ENCODE data around the gene L3MBTL4.
"Not testable (repeated sequence)": the region's sequence is repeated elsewhere in the genome, so short reads cannot be mapped to it uniquely, and the experiment has no call there.

L3MBTL4 gene

DNA sequence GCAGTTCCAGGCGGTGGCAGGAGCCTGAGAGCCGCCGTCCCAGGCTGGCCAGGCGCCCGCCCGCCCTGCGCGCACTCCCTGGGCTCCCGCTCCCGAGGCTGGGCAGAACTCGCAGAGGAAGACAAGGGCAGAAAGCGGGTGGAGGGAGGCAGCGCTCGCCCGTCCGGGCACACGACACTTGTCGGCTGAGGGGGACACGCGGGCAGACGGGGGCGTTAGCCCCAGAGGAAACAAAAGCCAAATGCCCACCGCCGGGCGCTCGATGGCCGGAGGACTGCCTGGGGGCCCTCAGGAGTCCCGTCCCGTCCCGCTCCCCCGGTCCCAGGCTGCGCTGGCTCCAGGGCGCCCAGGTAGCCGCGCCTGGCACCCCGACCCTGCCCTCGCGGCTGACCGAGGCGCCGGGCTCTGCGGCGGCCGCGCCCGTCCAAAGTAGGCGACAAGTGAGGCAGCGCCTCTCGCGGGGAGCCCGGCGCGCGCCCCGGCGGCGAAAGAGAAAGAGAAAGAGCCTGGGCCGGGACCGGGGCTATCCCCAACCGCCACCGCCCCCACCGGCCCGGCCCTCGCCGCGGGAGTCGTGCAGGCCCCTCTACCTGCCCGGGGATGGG, 491 bp downstream of the L3MBTL4 start:
- H3K36me3 Mint-ChIP-seq = no peaks in the 10 kb centered on the region
- no peak overlapping the region for H3K27ac Mint-ChIP-seq
- H3K9me3 Mint-ChIP-seq (ENCODE audit: low read depth) = no peaks in the 10 kb centered on the region
- H3K4me3 Mint-ChIP-seq = no peak overlapping the region
- peaks cover 21% of the 10 kb centered on the region for H3K27me3 Mint-ChIP-seq
- peaks cover 8% of the 10 kb centered on the region for H3K4me1 Mint-ChIP-seq (ENCODE audit: low read depth)

DNA sequence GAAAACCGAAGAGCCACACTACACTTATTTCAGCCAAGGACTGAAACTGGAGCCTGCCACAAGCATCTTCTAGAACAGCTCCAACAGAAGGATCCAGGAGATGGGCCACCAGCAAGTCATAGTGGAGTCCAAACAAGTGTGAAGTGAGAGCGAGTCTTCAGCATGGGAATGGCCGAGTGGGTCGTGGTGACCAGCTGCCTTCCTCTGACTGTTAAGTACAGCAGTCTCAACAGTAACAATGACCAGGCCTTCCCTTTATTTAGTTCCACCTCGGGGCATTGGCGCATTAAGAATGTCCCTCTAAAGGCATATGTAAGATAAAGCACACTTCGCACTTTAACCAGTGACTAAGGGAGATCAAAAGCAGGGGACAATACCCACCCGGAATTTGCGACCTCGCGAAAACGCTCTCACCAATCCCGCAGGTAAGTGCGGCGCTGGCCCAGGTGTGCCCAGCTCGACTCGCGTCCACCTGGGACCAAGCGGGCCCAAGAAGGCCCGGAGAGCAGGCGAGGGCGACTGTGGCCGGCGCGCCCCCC, 1.1 kb downstream of the L3MBTL4 start:
- H3K4me1 Mint-ChIP-seq (ENCODE audit: low read depth) = peaks cover 8% of the 10 kb centered on the region
- H3K27ac Mint-ChIP-seq = no peak overlapping the region
- H3K36me3 Mint-ChIP-seq = no peaks in the 10 kb centered on the region
- H3K9me3 Mint-ChIP-seq (ENCODE audit: low read depth) = no peaks in the 10 kb centered on the region
- H3K4me3 Mint-ChIP-seq = peak overlapping the region; percentile 73
- peaks cover 21% of the 10 kb centered on the region for H3K27me3 Mint-ChIP-seq

DNA sequence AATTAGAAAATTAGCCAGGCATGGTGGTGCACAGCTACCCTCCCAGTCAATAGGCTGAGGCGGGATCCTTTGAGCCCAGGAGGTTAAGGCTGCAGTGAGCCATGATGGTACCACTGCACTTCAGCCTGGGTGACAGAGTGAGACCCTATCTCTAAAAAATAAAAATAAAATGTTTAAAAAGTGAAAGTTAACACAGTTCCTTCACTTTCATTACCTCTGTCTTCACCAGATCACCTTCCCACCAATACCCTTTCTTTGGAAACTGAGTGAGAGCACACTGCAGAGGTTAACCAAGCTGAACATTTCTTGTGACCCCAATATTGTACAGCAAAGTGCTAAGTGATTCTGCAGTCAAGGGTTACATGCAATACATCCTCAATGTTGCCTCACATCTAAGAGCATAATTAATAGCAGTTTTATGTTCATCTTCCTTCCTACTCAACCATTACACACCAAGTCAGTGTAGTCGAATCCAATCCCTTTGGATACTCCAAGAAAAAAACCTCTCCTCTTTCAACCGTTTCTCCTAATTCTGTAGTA, 1.7 kb downstream of the L3MBTL4 start:
- H3K27me3 Mint-ChIP-seq = peaks cover 21% of the 10 kb centered on the region
- H3K4me3 Mint-ChIP-seq = peak overlapping the region; percentile 73
- no peaks in the 10 kb centered on the region for H3K36me3 Mint-ChIP-seq
- no peaks in the 10 kb centered on the region for H3K9me3 Mint-ChIP-seq (ENCODE audit: low read depth)
- H3K27ac Mint-ChIP-seq = no peak overlapping the region
- peaks cover 8% of the 10 kb centered on the region for H3K4me1 Mint-ChIP-seq (ENCODE audit: low read depth)

DNA sequence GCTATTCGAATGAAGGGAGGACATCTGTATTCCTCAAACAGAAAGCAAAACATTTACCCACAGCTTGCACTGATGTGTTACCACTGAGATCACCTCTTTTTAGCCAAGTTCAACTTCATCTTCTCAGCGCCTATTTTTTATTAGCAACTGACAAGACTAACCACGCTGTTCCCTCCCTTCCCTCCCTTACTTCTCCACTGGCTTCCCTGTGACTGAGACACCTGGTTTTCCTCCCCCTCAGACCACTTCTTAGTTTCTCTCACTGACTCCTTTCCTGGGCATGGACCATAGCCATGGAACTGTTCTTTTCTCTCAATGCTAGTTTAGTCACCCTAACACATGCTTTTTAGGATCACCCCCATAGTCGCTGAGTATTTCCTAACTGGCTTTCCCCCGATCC, 3.3 kb downstream of the L3MBTL4 start:
- Mint-ChIP-seq H3K4me3 (no peak overlapping the region), H3K27ac (no peak overlapping the region), H3K36me3 (no peaks in the 10 kb centered on the region), H3K9me3 (ENCODE audit: low read depth) (no peaks in the 10 kb centered on the region), H3K27me3 (peaks cover 21% of the 10 kb centered on the region), H3K4me1 (ENCODE audit: low read depth) (peaks cover 8% of the 10 kb centered on the region)

DNA sequence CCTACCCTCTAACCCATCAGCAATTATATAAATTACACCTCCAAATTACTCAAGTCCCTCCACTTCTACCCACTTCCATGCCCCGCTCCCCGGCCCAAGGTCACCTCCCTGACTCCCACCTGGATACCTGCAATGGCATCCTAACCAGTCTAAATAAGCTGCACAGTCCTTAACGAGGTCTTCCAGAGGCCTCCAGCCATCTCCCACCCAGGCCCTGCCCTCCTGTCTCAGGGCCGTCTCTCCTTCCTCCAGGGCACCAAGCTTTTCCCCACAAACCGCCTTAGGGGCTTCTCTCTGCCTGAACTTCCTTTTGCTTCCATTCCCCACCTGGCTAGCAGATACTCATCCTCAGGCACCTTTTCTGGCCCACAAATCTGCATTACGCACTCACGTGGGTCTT, 4.8 kb downstream of the L3MBTL4 start:
- H3K27me3 Mint-ChIP-seq = peaks cover 13% of the 10 kb centered on the region
- H3K9me3 Mint-ChIP-seq (ENCODE audit: low read depth) = no peaks in the 10 kb centered on the region
- H3K4me3 Mint-ChIP-seq = no peak overlapping the region
- H3K4me1 Mint-ChIP-seq (ENCODE audit: low read depth) = peaks cover 3% of the 10 kb centered on the region
- no peak overlapping the region for H3K27ac Mint-ChIP-seq
- H3K36me3 Mint-ChIP-seq = no peaks in the 10 kb centered on the region

DNA sequence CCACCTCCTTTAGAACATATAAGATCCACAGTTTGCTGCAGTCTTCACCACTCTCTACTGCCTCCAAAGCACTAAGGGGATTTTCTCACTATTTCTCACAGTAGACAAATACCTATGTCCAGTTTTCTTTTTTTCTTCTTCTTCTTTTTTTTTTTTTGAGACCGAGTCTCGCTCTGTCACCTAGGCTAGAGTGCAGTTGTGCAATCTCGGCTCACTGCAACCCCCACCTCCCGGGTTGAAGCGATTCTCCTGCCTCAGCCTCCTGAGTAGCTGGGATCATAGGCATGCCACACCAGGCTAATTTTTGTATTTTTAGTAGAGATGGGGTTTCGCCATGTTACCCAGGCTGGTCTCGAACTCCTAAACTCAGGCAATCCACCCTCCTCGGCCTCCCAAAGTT, 6.2 kb downstream of the L3MBTL4 start:
- not testable (repeated sequence) for H3K9me3 Mint-ChIP-seq (ENCODE audit: low read depth); H3K27ac Mint-ChIP-seq; H3K36me3 Mint-ChIP-seq; H3K4me1 Mint-ChIP-seq (ENCODE audit: low read depth); H3K4me3 Mint-ChIP-seq
- peaks cover 11% of the 10 kb centered on the region for H3K27me3 Mint-ChIP-seq

DNA sequence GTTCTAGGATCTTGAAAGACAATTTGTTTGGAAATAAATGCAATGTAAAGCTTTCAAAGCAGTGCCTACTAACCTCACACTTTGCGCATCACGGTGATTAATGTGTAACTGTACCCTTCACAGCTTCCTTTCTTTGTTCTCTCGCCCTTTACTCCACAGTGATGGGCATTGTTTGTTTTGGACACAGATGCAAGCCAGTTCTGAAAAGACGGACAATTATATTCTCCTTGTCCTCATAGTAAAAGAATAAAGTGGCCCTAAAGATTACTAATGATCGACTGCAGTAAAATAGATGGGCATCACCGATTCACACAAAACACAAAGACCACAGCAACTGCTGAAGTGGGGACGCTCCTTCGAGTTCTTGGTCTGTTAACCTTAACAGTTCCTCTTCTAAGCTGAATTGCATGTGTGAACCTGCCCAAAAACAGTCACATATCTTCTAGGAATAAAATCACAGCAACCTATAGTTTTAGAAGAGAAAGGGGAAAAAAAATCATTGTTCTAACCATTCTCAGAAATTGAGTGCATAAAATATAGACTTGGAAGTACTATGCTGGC, 7.7 kb downstream of the L3MBTL4 start:
- no peak overlapping the region for H3K4me3 Mint-ChIP-seq
- peaks cover 4% of the 10 kb centered on the region for H3K27me3 Mint-ChIP-seq
- no peaks in the 10 kb centered on the region for H3K36me3 Mint-ChIP-seq
- H3K27ac Mint-ChIP-seq = no peak overlapping the region
- no peaks in the 10 kb centered on the region for H3K9me3 Mint-ChIP-seq (ENCODE audit: low read depth)
- no peaks in the 10 kb centered on the region for H3K4me1 Mint-ChIP-seq (ENCODE audit: low read depth)

DNA sequence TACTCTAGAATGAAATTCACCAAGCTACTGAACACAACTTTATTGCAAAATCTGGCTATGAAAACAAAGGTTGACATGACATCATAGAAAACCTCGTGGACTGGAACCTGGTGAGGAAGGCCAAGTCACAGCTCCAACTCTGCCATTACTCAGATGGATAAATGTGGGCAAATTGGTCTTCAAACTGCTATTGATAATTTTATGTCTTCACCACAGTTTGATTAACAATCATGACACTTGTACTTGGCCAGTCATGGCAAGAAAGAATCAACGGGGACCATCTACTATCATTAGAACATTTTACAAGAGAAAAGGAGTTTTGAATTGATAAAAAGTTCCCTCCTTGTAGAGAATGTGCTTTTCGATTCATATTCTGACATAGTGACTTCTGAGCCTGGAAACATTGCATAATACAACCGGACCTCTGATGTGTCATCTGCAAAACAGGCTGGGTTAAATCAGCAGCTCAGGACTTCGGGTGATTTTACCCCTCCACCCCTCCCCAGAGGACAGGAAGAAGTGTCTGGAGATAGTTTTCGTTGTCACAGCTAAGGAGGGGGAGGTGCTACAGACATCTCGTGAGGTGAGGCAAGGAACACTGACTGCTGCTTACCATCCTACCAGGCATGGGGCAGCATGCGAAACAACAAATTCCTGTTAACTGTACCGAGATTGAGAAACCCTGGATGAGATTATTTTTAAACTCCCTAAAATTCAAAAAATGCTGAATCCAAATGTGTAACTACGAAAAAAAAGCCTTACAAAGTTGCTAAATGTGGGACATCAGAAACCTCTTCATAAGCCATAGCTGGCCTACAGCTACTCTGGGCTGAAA, 8.4 kb downstream of the L3MBTL4 start:
- Mint-ChIP-seq H3K27me3 (peaks cover 3% of the 10 kb centered on the region), H3K36me3 (no peaks in the 10 kb centered on the region), H3K4me3 (no peak overlapping the region), H3K27ac (no peak overlapping the region), H3K9me3 (ENCODE audit: low read depth) (no peaks in the 10 kb centered on the region), H3K4me1 (ENCODE audit: low read depth) (no peaks in the 10 kb centered on the region)

DNA sequence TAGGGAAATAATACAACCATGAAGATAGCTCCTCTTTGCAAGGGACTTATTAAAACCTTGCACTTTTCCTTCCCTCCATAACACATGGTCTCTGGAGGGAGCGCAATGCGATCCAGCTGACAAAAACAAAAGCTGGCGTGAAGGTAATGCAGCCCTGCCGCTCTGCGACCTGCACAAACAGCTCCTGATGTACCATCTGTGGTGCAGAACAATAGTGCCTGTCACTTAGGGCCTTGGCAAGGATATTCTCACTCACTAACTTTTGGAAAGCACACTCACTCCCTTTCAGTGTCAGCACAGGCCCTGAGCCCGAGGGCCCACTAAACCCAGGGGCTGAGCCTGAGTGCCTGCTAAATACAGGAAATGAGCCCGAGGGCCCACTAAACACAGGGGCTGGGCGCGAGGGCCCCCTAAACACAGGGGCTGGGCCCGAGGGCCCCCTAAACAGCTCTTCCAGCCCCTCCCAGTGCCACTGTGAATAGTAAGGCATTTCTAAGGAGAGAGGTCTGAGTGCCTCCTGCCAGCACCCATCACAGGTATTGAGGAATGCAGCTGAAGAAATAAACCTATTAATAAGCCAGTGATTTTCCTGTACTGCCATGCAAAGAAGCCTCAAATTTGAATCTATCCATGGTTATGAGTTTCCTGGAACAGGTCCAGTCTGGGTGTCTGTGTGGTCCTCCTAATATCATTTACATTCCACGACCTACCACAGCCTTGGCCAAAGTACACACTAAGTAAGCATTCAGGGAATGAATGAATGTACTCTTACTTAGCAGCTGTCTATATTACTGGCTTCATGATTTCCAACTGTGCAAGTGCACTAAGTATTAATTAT, 9.3 kb downstream of the L3MBTL4 start:
- Mint-ChIP-seq H3K4me3 (no peak overlapping the region), H3K27ac (no peak overlapping the region), H3K4me1 (ENCODE audit: low read depth) (no peaks in the 10 kb centered on the region), H3K36me3 (no peaks in the 10 kb centered on the region), H3K9me3 (ENCODE audit: low read depth) (no peaks in the 10 kb centered on the region), H3K27me3 (no peaks in the 10 kb centered on the region)

DNA sequence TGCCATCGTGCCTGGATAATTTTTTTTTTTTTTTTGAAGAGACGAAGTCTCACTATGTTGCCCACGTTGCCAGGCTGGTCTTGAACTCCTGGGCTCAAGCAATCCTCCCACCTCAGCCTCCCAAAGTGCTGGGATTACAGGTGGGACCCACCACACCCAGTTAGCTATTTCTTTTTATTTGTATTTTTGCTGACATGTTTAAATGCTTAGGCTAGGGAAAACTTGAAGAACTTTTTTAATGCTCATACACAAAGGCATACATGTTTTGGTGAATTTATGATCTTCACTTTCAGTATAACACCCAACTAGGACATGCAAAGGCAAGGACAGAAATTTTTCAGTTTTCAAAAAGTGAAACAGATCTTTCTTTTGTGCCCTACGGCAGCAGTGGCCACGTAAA, 9.9 kb downstream of the L3MBTL4 start:
- no peaks in the 10 kb centered on the region for H3K36me3 Mint-ChIP-seq
- H3K27ac Mint-ChIP-seq = no peak overlapping the region
- H3K4me3 Mint-ChIP-seq = no peak overlapping the region
- no peaks in the 10 kb centered on the region for H3K9me3 Mint-ChIP-seq (ENCODE audit: low read depth)
- no peaks in the 10 kb centered on the region for H3K27me3 Mint-ChIP-seq
- no peaks in the 10 kb centered on the region for H3K4me1 Mint-ChIP-seq (ENCODE audit: low read depth)

DNA sequence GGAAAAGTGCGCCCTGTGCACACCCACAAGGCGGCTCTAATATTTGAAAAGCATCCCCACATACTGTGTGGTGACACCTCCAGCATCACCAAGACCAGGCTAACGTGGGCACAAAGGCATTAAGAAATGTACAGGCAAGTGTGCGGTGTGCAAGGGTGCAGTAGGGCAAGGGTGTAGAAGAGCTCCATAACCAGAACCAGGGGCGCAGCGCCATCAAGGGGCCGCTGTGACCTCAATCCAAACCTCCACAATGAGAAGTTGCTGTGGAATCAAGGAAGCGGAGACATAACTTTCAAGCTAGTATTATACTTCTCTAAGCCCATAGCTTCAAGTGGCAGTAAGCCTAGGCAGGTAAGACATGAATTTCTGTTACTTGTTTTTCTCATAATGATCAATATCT, 13.0 kb downstream of the L3MBTL4 start:
- no peaks in the 10 kb centered on the region for H3K36me3 Mint-ChIP-seq
- H3K27ac Mint-ChIP-seq = no peak overlapping the region
- no peaks in the 10 kb centered on the region for H3K4me1 Mint-ChIP-seq (ENCODE audit: low read depth)
- H3K27me3 Mint-ChIP-seq = no peaks in the 10 kb centered on the region
- no peak overlapping the region for H3K4me3 Mint-ChIP-seq
- H3K9me3 Mint-ChIP-seq (ENCODE audit: low read depth) = no peaks in the 10 kb centered on the region

DNA sequence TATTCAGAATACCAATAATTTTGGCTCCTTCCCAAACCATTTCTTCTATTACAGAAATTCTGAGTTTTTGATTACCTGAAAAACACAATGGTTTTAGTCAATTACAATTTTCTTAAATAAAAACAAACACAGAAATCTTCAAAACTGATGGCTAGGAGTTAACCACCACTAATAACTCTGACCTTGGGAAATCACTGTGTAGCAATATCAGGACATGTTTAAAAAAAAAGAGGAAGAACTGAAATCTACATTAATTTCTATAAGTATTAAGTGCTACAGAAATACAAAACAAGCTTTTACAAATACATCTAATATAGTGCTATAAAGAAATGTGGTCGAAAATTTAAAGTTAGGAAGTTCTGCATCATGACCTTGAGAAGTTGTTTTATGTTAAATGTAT, 14.9 kb downstream of the L3MBTL4 start:
- Mint-ChIP-seq H3K36me3 (no peaks in the 10 kb centered on the region), H3K27me3 (no peaks in the 10 kb centered on the region), H3K4me3 (no peak overlapping the region), H3K4me1 (ENCODE audit: low read depth) (no peaks in the 10 kb centered on the region), H3K27ac (no peak overlapping the region), H3K9me3 (ENCODE audit: low read depth) (no peaks in the 10 kb centered on the region)

DNA sequence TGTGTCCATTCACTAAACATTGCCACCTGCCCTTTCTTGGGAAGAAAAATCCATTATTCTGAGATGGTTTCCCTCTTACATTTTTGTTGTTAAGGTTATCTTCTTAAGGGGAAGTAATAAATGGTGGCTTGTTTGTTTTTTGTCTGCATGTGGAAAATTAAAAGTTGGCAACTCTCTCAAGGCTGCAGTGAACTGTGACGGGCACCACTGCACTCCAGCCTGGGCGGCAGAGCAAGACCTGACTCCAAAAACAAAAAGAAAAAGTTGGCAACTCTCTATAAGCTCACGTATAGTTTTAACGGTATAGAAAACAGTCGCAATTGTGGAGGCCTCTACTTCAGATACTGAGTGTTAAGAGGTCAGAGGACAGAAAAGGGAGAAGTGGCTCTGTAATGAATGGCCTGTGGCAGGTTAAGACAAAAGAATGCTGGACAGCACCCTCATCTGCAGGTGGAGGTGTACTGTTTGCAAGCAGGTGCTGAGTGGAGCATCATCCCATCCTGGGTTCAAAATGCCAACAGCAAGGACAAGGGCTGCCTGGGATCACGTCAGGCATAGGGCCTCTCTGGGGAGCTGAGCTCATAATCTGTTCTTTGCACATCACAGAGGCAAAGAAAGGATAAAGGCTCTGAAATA, 16.7 kb downstream of the L3MBTL4 start:
- Mint-ChIP-seq H3K27me3 (no peaks in the 10 kb centered on the region), H3K36me3 (no peaks in the 10 kb centered on the region), H3K4me3 (no peak overlapping the region), H3K27ac (no peak overlapping the region), H3K4me1 (ENCODE audit: low read depth) (no peaks in the 10 kb centered on the region), H3K9me3 (ENCODE audit: low read depth) (no peaks in the 10 kb centered on the region)

DNA sequence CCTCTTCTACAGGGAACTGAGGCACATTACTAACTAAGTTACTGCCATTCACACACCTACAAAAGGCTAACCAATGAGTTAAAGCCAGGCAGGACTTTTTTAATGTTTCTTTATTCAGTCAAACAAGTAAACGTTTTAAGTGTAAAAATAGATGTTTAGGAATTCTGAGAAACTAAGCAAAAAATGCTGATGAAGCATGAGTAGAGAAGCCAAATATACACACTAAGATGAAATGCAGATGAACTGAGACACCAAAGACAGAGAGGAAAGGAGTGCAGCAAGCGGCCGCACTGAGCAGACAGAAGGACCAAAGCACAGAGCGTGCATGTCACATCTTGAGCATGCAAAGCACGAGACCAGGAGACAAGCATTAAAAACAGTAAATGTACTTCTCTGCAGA, 17.9 kb downstream of the L3MBTL4 start:
- Mint-ChIP-seq H3K4me3 (no peak overlapping the region), H3K27ac (no peak overlapping the region), H3K36me3 (no peaks in the 10 kb centered on the region), H3K9me3 (ENCODE audit: low read depth) (peaks cover 5% of the 10 kb centered on the region), H3K4me1 (ENCODE audit: low read depth) (no peaks in the 10 kb centered on the region), H3K27me3 (no peaks in the 10 kb centered on the region)

All from activated naive CD8-positive, alpha-beta T cell (primary cell).